Measurements from ENCODE around the gene PPP2CA. TPM values are rescaled to one million over a fixed set of nuclear protein-coding genes. Genes with fewer than 3 reads are reported as not detected.

The PPP2CA gene
- total and polyA plus RNA-seq, 9 of the 15 experiments (the other 6 are each of a cell fraction or from before 2014, with no cell fraction given) = 23.0 to 257 (median 109) TPM

GRCh38 chr5:134245101-134245604 is 19.3 kb upstream of the PPP2CA start (continued):
- TF ChIP-seq RNF219 (CRISPR knock-in tag; IDR thresholded peaks at IDR 0.05) = no peak
- 0 out of 2 replicates have a peak, but pooled peaks have one; percentile 36 for TF ChIP-seq BCL6 (CRISPR knock-in tag; IDR thresholded peaks at IDR 0.05)
- peak; percentile 58; the same call in 1 of the 2 replicates for TF ChIP-seq PTRF (tag; IDR thresholded peaks at IDR 0.05)
- no peak for TF ChIP-seq PML (IDR thresholded peaks at IDR 0.05; ENCODE audit: low read length)
- no peak for TF ChIP-seq NFIX (CRISPR knock-in tag; IDR thresholded peaks at IDR 0.05; ENCODE audit: low read depth)

- Histone ChIP-seq H3K4me2 (ENCODE audit: insufficient read depth, low read length) (no peak overlapping the region), H3K9ac (ENCODE audit: insufficient read depth in 1 of 2, low read depth in 2 of 2, low read length in 2 of 2) (no peak overlapping the region; a peak in 1 of 4 replicates), H3K4me3 (no peak overlapping the region), H3K27ac (ENCODE audit: extremely low read depth, low read depth, low read length) (no peak overlapping the region), H3K9me3 (replicated peaks; ENCODE audit: control insufficient read depth, insufficient read depth, low read depth, low read length) (no peaks in the 10 kb centered on the region), H3K79me2 (ENCODE audit: control insufficient read depth, insufficient read depth, low read length) (no peaks in the 10 kb centered on the region), H4K20me1 (replicated peaks; ENCODE audit: control insufficient read depth, insufficient read depth, low read length) (no peaks in the 10 kb centered on the region), H3K9me1 (ENCODE audit: control insufficient read depth, insufficient read depth, low read length) (no peaks in the 10 kb centered on the region), H3K27me3 (ENCODE audit: control insufficient read depth in 2 of 2, insufficient read depth in 2 of 2, low read length in 2 of 2) (no peaks in the 10 kb centered on the region), H3K36me3 (ENCODE audit: control insufficient read depth, insufficient read depth, low read length) (no peaks in the 10 kb centered on the region), H2AFZ (ENCODE audit: low read depth, low read length) (peak overlapping the region; percentile 37), H3K4me1 (replicated peaks in 1 of 2; ENCODE audit: control insufficient read depth in 2 of 2, insufficient read depth in 2 of 2, low read length in 2 of 2) (peaks cover 0 to 3% of the 10 kb centered on the region in 2 experiments; a peak in 3 of 5 replicates)
- ChIA-PET POLR2A (interaction anchor here (0.7 to 1.4 kb wide), 5 partner anchors 14 to 66 kb away, joined by 3 to 4 read pairs (median 4); no protein-coding TSS in a partner anchor), CTCF (ENCODE audit: low intra/inter-chr PET ratio) (no interaction called here)
- intact Hi-C loops (cut with micrococcal nuclease) (no loop called here), in situ Hi-C loops (cut with MboI) (no loop called here)
- BruUV-seq (replicated peaks) = no TSS peak
- no peak for FAIRE-seq
- ATAC-seq = peak; percentile 76
- WGBS (ENCODE audit: insufficient coverage, low coverage, missing lambda C conversion rate) = 46% methylated on average over 5 of the region's 5 CpGs
- peak in 1 of 4 experiments; percentile 37 for DNase-seq (ENCODE audit: extremely low read depth in 1 of 4, low spot score in 3 of 4)
- TF ChIP-seq TFAP4 (CRISPR knock-in tag; IDR thresholded peaks at IDR 0.05; ENCODE audit: borderline replicate concordance) (peak; percentile 48; the same call in 1 of the 2 replicates), ZNF197 (CRISPR knock-in tag; IDR thresholded peaks at IDR 0.05; ENCODE audit: low read depth) (no peak), NRF1 (conservative IDR thresholded peaks at IDR 0.05 in 1 of 2, IDR thresholded peaks at IDR 0.05 in 1 of 2) (peak in 1 of 2 experiments; percentile 33; a peak in 1 of 4 replicates), FOXA3 (CRISPR knock-in tag; conservative IDR thresholded peaks at IDR 0.05 in 1 of 2, IDR thresholded peaks at IDR 0.05 in 1 of 2) (peak; percentile 89 to 93), JUN (IDR thresholded peaks at IDR 0.05; ENCODE audit: borderline replicate concordance, low read depth, low read length) (0 out of 2 replicates have a peak, but pooled peaks have one; percentile 22), JUN (CRISPR knock-in tag; IDR thresholded peaks at IDR 0.05; ENCODE audit: borderline replicate concordance) (no peak)
Measured at GRCh38 chr5:134242146-134242545, 16.3 kb upstream of the PPP2CA start.

Measured in K562 (cell line).